Neural progenitor cell (in vitro differentiated cells): ENCODE data around the gene HMG20A.

ENCODE experiments used
- EZH2 ChIP-seq: fragments of 200-600 bp; sonication (generic); IDR thresholded peaks from 2 replicates; pipeline ENCODE4 v1.6.1; 2017; ENCODE audit warnings: antibody characterized with exemption, mild to moderate bottlenecking, moderate library complexity
- EZH2phosphoT487 ChIP-seq: fragments of 200-600 bp; sonication (generic); IDR thresholded peaks from 2 replicates; pipeline ENCODE4 v1.6.1; 2017; ENCODE audit warnings: antibody characterized with exemption
- TF ChIP-seq, protein P1 (sequence below): fragments of 200-600 bp; sonication (generic); IDR thresholded peaks from 2 replicates; pipeline ENCODE4 v1.5.1; 2017; ENCODE audit warnings: antibody characterized with exemption, mild to moderate bottlenecking

DNA sequence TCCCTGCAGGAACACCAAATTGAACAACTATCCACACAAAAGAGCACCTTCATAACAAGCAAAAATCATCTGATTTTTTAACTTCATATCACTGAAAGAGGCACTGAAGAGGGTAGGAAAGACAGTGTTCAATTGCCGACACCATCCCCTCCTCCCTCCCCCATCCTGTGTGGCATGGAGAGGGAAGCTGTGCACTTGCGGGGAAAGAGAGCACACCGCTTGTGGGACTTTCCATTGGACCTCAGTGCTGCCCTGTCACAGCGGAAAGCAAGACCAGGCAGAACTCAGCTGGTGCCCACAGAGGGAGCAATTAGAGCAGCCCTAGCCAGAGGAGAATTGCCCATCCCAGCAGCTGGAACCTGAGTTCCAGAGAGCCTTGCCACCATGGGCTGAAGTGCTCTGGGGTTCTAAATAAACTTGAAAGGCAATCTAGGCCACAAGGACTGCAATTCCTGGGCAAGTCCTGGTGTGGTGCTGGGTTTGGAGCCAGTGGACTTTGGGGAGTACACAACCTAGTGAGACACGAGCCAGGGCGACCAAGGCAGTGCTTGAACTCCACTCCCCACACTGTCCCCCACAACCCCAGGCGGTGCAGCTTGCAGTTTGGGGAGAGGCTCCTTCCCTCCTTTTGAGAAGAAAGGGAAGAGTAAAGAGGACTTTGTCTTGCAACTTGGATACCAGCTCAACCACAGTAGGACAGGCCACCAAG lies 27.8 kb upstream of the HMG20A start:
- TF ChIP-seq, protein P1, sequence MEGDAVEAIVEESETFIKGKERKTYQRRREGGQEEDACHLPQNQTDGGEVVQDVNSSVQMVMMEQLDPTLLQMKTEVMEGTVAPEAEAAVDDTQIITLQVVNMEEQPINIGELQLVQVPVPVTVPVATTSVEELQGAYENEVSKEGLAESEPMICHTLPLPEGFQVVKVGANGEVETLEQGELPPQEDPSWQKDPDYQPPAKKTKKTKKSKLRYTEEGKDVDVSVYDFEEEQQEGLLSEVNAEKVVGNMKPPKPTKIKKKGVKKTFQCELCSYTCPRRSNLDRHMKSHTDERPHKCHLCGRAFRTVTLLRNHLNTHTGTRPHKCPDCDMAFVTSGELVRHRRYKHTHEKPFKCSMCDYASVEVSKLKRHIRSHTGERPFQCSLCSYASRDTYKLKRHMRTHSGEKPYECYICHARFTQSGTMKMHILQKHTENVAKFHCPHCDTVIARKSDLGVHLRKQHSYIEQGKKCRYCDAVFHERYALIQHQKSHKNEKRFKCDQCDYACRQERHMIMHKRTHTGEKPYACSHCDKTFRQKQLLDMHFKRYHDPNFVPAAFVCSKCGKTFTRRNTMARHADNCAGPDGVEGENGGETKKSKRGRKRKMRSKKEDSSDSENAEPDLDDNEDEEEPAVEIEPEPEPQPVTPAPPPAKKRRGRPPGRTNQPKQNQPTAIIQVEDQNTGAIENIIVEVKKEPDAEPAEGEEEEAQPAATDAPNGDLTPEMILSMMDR = no peak
- no peak for TF ChIP-seq EZH2
- TF ChIP-seq EZH2phosphoT487 = no peak
